K562 (cell line): ENCODE results near the gene GRAMD4. TPM values are rescaled to one million over a fixed set of nuclear protein-coding genes. Genes with fewer than 3 reads are reported as not detected.

ENCODE experiments used
- ATAC-seq: fragments of 200-7000 bp; cut with Tn5 transposase; 3 replicates; pipeline ENCODE4 v1.9.1; 2020; ENCODE audit warnings: moderate library complexity
- BruUV-seq: library from RNA; stranded (reverse); fragments of 400-500 nt; replicated peaks from 2 replicates; lab custom pipeline; 2021; lab: Mats Ljungman, UMichigan
- CTCF ChIA-PET: fragments of 300-600 bp; formaldehyde crosslinking; extraction: SDS; loops from one replicate; lab custom pipeline; 2021; ENCODE audit warnings: low intra/inter-chr PET ratio; lab: Yijun Ruan, JAX
- POLR2A ChIA-PET: fragments of 300-600, 350-650 bp; sonication (Branson Sonifier 250); formaldehyde crosslinking; extraction: SDS; loops from one replicate; lab custom pipeline; 2021; ENCODE audit warnings: antibody characterized with exemption, inconsistent platforms; lab: Yijun Ruan, JAX
- DNase-seq, 4 experiments: peaks; one replicate each; pipeline versions ENCODE4 v3.0.0 to v3.0.0-alpha.2; 2011 to 2018; ENCODE audit warnings: low spot score in 3 of 4, mixed read lengths in 3 of 4; ENCODE audit errors: extremely low read depth in 1 of 4
- FAIRE-seq: peaks from 2 replicates; lab custom pipeline; 2011; peaks lifted over from hg19 to GRCh38; lab: Jason Lieb, UNC
- H2AFZ ChIP-seq: 2 replicates; pipeline ENCODE4 v1.6.0; 2011; ENCODE audit warnings: low read depth, low read length, control low read depth, inconsistent platforms
- H3K27ac ChIP-seq: fragments of 200-600 bp; 3 replicates; pipeline ENCODE4 v1.8.0; 2011; ENCODE audit warnings: low read depth, mild to moderate bottlenecking, control low read depth, inconsistent platforms, low read length, moderate library complexity, mixed read lengths; ENCODE audit errors: extremely low read depth
- H3K27me3 ChIP-seq, 2 experiments: fragments of 300-600 bp in 1 of 2; 2 replicates in 1 of 2; 3 replicates in 1 of 2; pipeline versions ENCODE4 v1.6.0 to v1.8.0; 2011; ENCODE audit warnings: inconsistent platforms in 2 of 2, low read length in 2 of 2, mild to moderate bottlenecking in 1 of 2, mixed read lengths in 1 of 2, moderate library complexity in 1 of 2; ENCODE audit not compliant: control insufficient read depth in 2 of 2, insufficient read depth in 2 of 2
- H3K36me3 ChIP-seq: fragments of 300-600 bp; 3 replicates; pipeline ENCODE4 v1.8.0; 2011; ENCODE audit warnings: mild to moderate bottlenecking, low read length, inconsistent platforms; ENCODE audit not compliant: control insufficient read depth, insufficient read depth
- H3K4me1 ChIP-seq, 2 experiments: fragments of 200-600 bp in 1 of 2; replicated peaks in 1 of 2; 2 replicates in 1 of 2; 3 replicates in 1 of 2; pipeline versions ENCODE4 v1.5.1 to v1.8.0; 2011; ENCODE audit warnings: inconsistent platforms in 2 of 2, low read length in 2 of 2, mild to moderate bottlenecking in 1 of 2, mixed read lengths in 1 of 2, moderate library complexity in 1 of 2; ENCODE audit not compliant: control insufficient read depth in 2 of 2, insufficient read depth in 2 of 2
- H3K4me2 ChIP-seq: 2 replicates; pipeline ENCODE4 v1.6.1; 2011; ENCODE audit warnings: low read length, control low read depth, inconsistent platforms, mixed read lengths; ENCODE audit not compliant: insufficient read depth
- H3K4me3 ChIP-seq: fragments of 200-600 bp; sonication (generic), shearing (Covaris generic); 2 replicates; pipeline ENCODE4 v1.5.1; 2016; ENCODE audit warnings: control low read depth, inconsistent platforms
- H3K79me2 ChIP-seq: fragments of 200-600 bp; 3 replicates; pipeline ENCODE4 v1.8.0; 2011; ENCODE audit warnings: low read length, inconsistent platforms; ENCODE audit not compliant: control insufficient read depth, insufficient read depth
- H3K9ac ChIP-seq, 2 experiments: 2 replicates each; pipeline versions ENCODE4 v1.6.0 to v1.6.1; 2011; ENCODE audit warnings: low read depth in 2 of 2, low read length in 2 of 2, control low read depth in 1 of 2, inconsistent platforms in 1 of 2, mild to moderate bottlenecking in 1 of 2, mixed read lengths in 1 of 2; ENCODE audit not compliant: insufficient read depth in 1 of 2
- H3K9me1 ChIP-seq: one replicate; pipeline ENCODE4 v1.6.0; 2011; ENCODE audit warnings: inconsistent platforms, mild to moderate bottlenecking, low read length, moderate library complexity; ENCODE audit not compliant: control insufficient read depth, insufficient read depth
- H3K9me3 ChIP-seq: replicated peaks from 2 replicates; pipeline ENCODE4 v1.5.1; 2011; ENCODE audit warnings: low read depth, low read length, inconsistent platforms; ENCODE audit not compliant: control insufficient read depth, insufficient read depth
- H4K20me1 ChIP-seq: replicated peaks from 2 replicates; pipeline ENCODE4 v1.6.1; 2011; ENCODE audit warnings: low read length, inconsistent platforms, mixed read lengths; ENCODE audit not compliant: control insufficient read depth, insufficient read depth
- BRCA1 ChIP-seq, 2 experiments: fragments of 450-650 bp in 1 of 2; sonication (generic) in 1 of 2; formaldehyde crosslinking in 1 of 2; IDR thresholded peaks; 2 replicates each; pipeline versions ENCODE4 v1.5.0 to v1.6.1; 2017 to 2020; ENCODE audit warnings: mild to moderate bottlenecking in 1 of 2, missing genetic modification reagents in 1 of 2
- MAFK ChIP-seq: IDR thresholded peaks from 2 replicates; pipeline ENCODE4 v1.6.1; 2011; ENCODE audit warnings: low read length, improper control_type of control experiment
- MYNN ChIP-seq, 2 experiments: sonication (generic); formaldehyde crosslinking in 1 of 2; IDR thresholded peaks; 2 replicates each; pipeline versions ENCODE4 v1.5.0 to v1.6.1; 2016 to 2020; ENCODE audit warnings: antibody characterized with exemption in 1 of 2, missing genetic modification reagents in 1 of 2
- SMARCA5 ChIP-seq: fragments of 450-650 bp; IDR thresholded peaks from 2 replicates; pipeline ENCODE4 v1.6.1; 2016
- TARDBP ChIP-seq: fragments of 450-650 bp; IDR thresholded peaks from 2 replicates; pipeline ENCODE4 v1.6.1; 2016
- TEAD1 ChIP-seq, 2 experiments: fragments of 450-650 bp in 1 of 2; sonication (generic) in 1 of 2; formaldehyde crosslinking; IDR thresholded peaks; 2 replicates each; pipeline versions ENCODE4 v1.4.0 to v1.8.0; 2020 to 2022; ENCODE audit warnings: mild to moderate bottlenecking in 2 of 2, missing genetic modification reagents in 1 of 2
- U2AF2 ChIP-seq: fragments of 200-400 bp; formaldehyde crosslinking; optimal IDR thresholded peaks from 2 replicates; pipeline ENCODE3; 2017; ENCODE audit warnings: low read depth, mild to moderate bottlenecking, low read length
- ZKSCAN8 ChIP-seq: fragments of 200-800 bp; sonication (Bioruptor generic); IDR thresholded peaks from 2 replicates; pipeline ENCODE4 v1.6.1; 2016; ENCODE audit warnings: missing genetic modification characterization, missing compliant biosample characterization
- ZNF408 ChIP-seq: fragments of 250-450 bp; sonication (Bioruptor Pico); IDR thresholded peaks from 2 replicates; pipeline ENCODE4 v1.4.0; 2020; ENCODE audit warnings: low read depth, mild to moderate bottlenecking, moderate library complexity
- ZNF766 ChIP-seq: fragments of 200-800 bp; sonication (Bioruptor generic); conservative IDR thresholded peaks from 2 replicates; pipeline ENCODE4 v1.6.1; 2016; ENCODE audit warnings: missing genetic modification characterization, missing compliant biosample characterization
- ZNF780A ChIP-seq: fragments of 250-450 bp; sonication (Bioruptor Pico); IDR thresholded peaks from 2 replicates; pipeline ENCODE4 v1.5.0; 2021; ENCODE audit warnings: mild to moderate bottlenecking
- WGBS: fragments of 100-300 bp; shearing (Covaris generic); methylation state at CpG from one replicate; pipeline ENCODE4 v1.1.6; 2016; ENCODE audit warnings: low coverage, mixed read lengths; ENCODE audit not compliant: insufficient coverage; ENCODE audit errors: missing lambda C conversion rate; 5-methylcytosine and 5-hydroxymethylcytosine counted together
- in situ Hi-C: fragments of 300-500 bp; cut with MboI; formaldehyde crosslinking; loops from 4 replicates; pipeline ENCODE4 v1.15.0; 2018; ENCODE audit warnings: inconsistent platforms, mixed read lengths
- intact Hi-C: fragments of 100-400 bp; cut with micrococcal nuclease; formaldehyde crosslinking; loops from 2 replicates; pipeline ENCODE4 v1.14.2; 2022
- polyA plus RNA-seq, 8 experiments: library from polyadenylated mRNA; depleted of rRNA in 4 of 8; stranded (reverse) in 5 of 8; unstranded in 3 of 8; fragments of >200 nt; fragmentation: Nextera tagmentation in 2 of 8; fragmentation: Illumina TruSeq in 1 of 8; extraction: Ambion mirVana in 2 of 8; extraction: Trizol in 1 of 8; gene quantifications; 2 replicates each; pipeline versions ENCODE4 v1.2.1 to v1.2.3, GENCODE V29; 2011 to 2014; ENCODE audit warnings: inconsistent platforms in 1 of 8, missing spikeins in 1 of 8
- total RNA-seq, 7 experiments: library from RNA; depleted of rRNA in 6 of 7; stranded (reverse); fragments of >200 nt in 6 of 7; fragmentation: Illumina TruSeq in 2 of 7; extraction: Trizol in 2 of 7; gene quantifications; 2 replicates each; pipeline versions ENCODE4 v1.2.1 to v1.2.3, GENCODE V29; 2011 to 2021; ENCODE audit warnings: low replicate concordance in 1 of 7
- TF ChIP-seq, protein P1 (sequence below): fragments of 250-450 bp; sonication (Bioruptor Pico); IDR thresholded peaks from 2 replicates; pipeline ENCODE4 v1.5.0; 2022; ENCODE audit warnings: mild to moderate bottlenecking
- TF ChIP-seq, protein P2 (sequence below): sonication (generic); formaldehyde crosslinking; IDR thresholded peaks from 2 replicates; pipeline ENCODE4 v1.8.1; 2022; ENCODE audit warnings: missing genetic modification reagents

The GRAMD4 gene
- total and polyA plus RNA-seq, 9 of the 15 experiments (the other 6 are each of a cell fraction or from before 2014, with no cell fraction given): 0.18 to 44.8 (median 18.6) TPM

DNA sequence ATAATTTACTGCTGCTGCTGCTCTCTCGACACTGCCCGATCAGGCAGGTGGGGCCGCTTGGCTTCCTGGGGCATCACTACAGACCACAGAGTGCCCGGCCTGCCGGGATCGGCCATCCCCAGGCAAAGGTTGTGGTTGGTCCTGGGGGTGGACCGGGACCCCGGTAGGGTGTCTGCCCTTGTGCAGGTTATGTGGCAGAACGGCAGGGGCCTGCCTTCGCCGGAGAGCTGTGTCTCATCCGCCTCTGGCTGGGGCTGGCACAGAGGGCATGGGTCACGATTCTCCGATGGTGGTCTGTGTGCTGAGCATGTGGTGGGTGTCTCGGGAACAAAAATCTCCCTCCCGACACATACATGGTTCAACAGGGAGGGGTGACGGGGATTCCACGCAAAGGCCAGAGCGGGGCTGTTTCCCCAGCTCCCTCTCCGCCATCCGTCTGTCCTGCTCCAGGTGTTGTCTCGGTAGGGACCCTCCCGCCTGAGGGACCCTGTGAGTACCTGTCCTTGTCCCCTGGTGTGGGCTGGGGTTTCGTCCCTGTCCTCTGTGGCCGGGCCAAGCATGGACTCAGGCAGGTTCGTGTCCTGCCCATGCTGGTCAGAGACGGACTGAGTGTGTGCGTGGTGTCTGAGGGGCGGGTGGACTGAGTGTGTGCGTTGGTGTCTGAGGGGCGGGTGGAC is 7.8 kb downstream of the GRAMD4 start (continued):
- TF ChIP-seq, protein P1, sequence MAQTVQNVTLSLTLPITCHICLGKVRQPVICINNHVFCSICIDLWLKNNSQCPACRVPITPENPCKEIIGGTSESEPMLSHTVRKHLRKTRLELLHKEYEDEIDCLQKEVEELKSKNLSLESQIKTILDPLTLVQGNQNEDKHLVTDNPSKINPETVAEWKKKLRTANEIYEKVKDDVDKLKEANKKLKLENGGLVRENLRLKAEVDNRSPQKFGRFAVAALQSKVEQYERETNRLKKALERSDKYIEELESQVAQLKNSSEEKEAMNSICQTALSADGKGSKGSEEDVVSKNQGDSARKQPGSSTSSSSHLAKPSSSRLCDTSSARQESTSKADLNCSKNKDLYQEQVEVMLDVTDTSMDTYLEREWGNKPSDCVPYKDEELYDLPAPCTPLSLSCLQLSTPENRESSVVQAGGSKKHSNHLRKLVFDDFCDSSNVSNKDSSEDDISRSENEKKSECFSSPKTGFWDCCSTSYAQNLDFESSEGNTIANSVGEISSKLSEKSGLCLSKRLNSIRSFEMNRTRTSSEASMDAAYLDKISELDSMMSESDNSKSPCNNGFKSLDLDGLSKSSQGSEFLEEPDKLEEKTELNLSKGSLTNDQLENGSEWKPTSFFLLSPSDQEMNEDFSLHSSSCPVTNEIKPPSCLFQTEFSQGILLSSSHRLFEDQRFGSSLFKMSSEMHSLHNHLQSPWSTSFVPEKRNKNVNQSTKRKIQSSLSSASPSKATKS (CRISPR knock-in tag): no peak
- TF ChIP-seq TARDBP: no peak
- no peak for TF ChIP-seq ZNF780A (CRISPR knock-in tag)
- TF ChIP-seq, protein P2, sequence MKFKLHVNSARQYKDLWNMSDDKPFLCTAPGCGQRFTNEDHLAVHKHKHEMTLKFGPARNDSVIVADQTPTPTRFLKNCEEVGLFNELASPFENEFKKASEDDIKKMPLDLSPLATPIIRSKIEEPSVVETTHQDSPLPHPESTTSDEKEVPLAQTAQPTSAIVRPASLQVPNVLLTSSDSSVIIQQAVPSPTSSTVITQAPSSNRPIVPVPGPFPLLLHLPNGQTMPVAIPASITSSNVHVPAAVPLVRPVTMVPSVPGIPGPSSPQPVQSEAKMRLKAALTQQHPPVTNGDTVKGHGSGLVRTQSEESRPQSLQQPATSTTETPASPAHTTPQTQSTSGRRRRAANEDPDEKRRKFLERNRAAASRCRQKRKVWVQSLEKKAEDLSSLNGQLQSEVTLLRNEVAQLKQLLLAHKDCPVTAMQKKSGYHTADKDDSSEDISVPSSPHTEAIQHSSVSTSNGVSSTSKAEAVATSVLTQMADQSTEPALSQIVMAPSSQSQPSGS (CRISPR knock-in tag): no peak
- no peak for TF ChIP-seq MAFK
- no peak for TF ChIP-seq ZNF766 (CRISPR knock-in tag)
- no peak for TF ChIP-seq ZKSCAN8

- BruUV-seq: no TSS peak
Measured at GRCh38 chr22:46628756-46629155, 8.6 kb downstream of the GRAMD4 start.

More at GRCh38 chr22:46628756-46629155, 8.6 kb downstream of the GRAMD4 start:
- ChIA-PET POLR2A (no interaction called here), CTCF (no interaction called here)
- H3K79me2 ChIP-seq: peaks cover 16% of the 10 kb centered on the region; the same call in 2 of the 3 replicates
- intact Hi-C loops: no loop called here
- H4K20me1 ChIP-seq: no peaks in the 10 kb centered on the region; the same call in 1 of the 2 replicates
- H3K4me2 ChIP-seq: no peak overlapping the region
- no peak for ATAC-seq
- H3K9me3 ChIP-seq: no peaks in the 10 kb centered on the region
- H3K4me1 ChIP-seq: peaks cover 4 to 53% of the 10 kb centered on the region in 2 experiments; a peak in 4 of 5 replicates
- no peak overlapping the region for H2AFZ ChIP-seq
- no peak overlapping the region for H3K4me3 ChIP-seq
- peaks cover 14% of the 10 kb centered on the region; the same call in 1 of the 3 replicates for H3K36me3 ChIP-seq
- H3K9me1 ChIP-seq: peaks cover 3% of the 10 kb centered on the region
- 97% methylated on average over 4 of the region's 12 CpGs for WGBS
- in situ Hi-C loops: no loop called here
- no peak for FAIRE-seq
- H3K9ac ChIP-seq: no peak overlapping the region; a peak in 1 of 4 replicates
- TF ChIP-seq ZNF408 (no peak), SMARCA5 (no peak), MYNN (IDR thresholded peaks at IDR 0.05) (no peak), MYNN (CRISPR knock-in tag; IDR thresholded peaks at IDR 0.05) (no peak), BRCA1 (IDR thresholded peaks at IDR 0.05) (no peak), BRCA1 (CRISPR knock-in tag; IDR thresholded peaks at IDR 0.05) (no peak), TEAD1 (CRISPR knock-in tag; IDR thresholded peaks at IDR 0.05) (no peak), ZKSCAN8 (no peak), U2AF2 (no peak), MAFK (no peak)
- no peak for DNase-seq
- no peaks in the 10 kb centered on the region for H3K27me3 ChIP-seq
- H3K27ac ChIP-seq: no peak overlapping the region
